GM19240 (cell line): ENCODE results near the gene HNRNPL.
"Not testable (repeated sequence)": the region's sequence is repeated elsewhere in the genome, so short reads cannot be mapped to it uniquely, and the experiment has no call there.

Source experiments
- DNase-seq: peaks from one replicate; pipeline ENCODE4 v3.0.0; 2011; ENCODE audit warnings: low spot score; ENCODE audit not compliant: insufficient read length

HNRNPL gene

GRCh38 chr19:38849860-38850435 is at the start of gene HNRNPL:
HNRNPL (minus strand) TSS chr19:38849986; CDS start chr19:38849966, 20 bp downstream.
- DNase-seq: peak; percentile 58

GRCh38 chr19:38898788-38899446 is 49.1 kb upstream of the HNRNPL start:
- no peak for DNase-seq

GRCh38 chr19:38894968-38895367 is 45.2 kb upstream of the HNRNPL start:
- DNase-seq: no peak

GRCh38 chr19:38893341-38893771 is 43.6 kb upstream of the HNRNPL start:
- no peak for DNase-seq

- DNase-seq: no peak
Measured at GRCh38 chr19:38892841-38893240, 43.1 kb upstream of the HNRNPL start.

- DNase-seq: no peak
Measured at GRCh38 chr19:38891771-38892170, 42.0 kb upstream of the HNRNPL start.

- DNase-seq: no peak
Measured at GRCh38 chr19:38890686-38891085, 40.9 kb upstream of the HNRNPL start.

- DNase-seq: no peak
Measured at GRCh38 chr19:38889803-38890202, 40.0 kb upstream of the HNRNPL start.

- DNase-seq: no peak
Measured at GRCh38 chr19:38888876-38889275, 39.1 kb upstream of the HNRNPL start.

GRCh38 chr19:38884691-38885090 is 34.9 kb upstream of the HNRNPL start:
- DNase-seq: not testable (repeated sequence)

GRCh38 chr19:38883286-38883685 is 33.5 kb upstream of the HNRNPL start:
- no peak for DNase-seq

- DNase-seq: no peak
Measured at GRCh38 chr19:38880882-38881609, 31.3 kb upstream of the HNRNPL start.

GRCh38 chr19:38880076-38880881 is 30.5 kb upstream of the HNRNPL start:
- no peak for DNase-seq

GRCh38 chr19:38879400-38879751 is 29.6 kb upstream of the HNRNPL start:
- no peak for DNase-seq

- DNase-seq: no peak
Measured at GRCh38 chr19:38878575-38879399, 29.0 kb upstream of the HNRNPL start.

- peak; percentile 90 for DNase-seq
Measured at GRCh38 chr19:38877781-38878574, 28.2 kb upstream of the HNRNPL start, which contains the start of gene RINL. RINL (minus strand) TSS chr19:38878275; CDS start chr19:38876742, 1,533 bp downstream.

- DNase-seq: no peak
Measured at GRCh38 chr19:38875656-38876395, 26.0 kb upstream of the HNRNPL start.

GRCh38 chr19:38873400-38873799 is 23.6 kb upstream of the HNRNPL start:
- DNase-seq: not testable (repeated sequence)

GRCh38 chr19:38870612-38871011 is 20.8 kb upstream of the HNRNPL start:
- no peak for DNase-seq
